K562 (cell line): Measurements from ENCODE around the gene LINC00632.

Source experiments
- SRSF7 ChIP-seq: fragments of 200-400 bp; formaldehyde crosslinking; optimal IDR thresholded peaks from 2 replicates; pipeline ENCODE3; 2017; ENCODE audit warnings: mild to moderate bottlenecking, low read depth, low read length
- ZNF253 ChIP-seq: fragments of 250-450 bp; sonication (Bioruptor Pico); conservative IDR thresholded peaks from 2 replicates; pipeline ENCODE4 v1.6.1; 2021; ENCODE audit warnings: mild to moderate bottlenecking

GRCh38 chrX:140664939-140665338 is 44.6 kb upstream of the LINC00632 start:
- TF ChIP-seq ZNF253 (no peak), SRSF7 (no peak)
